Astrocyte (in vitro differentiated cells and primary cell): ENCODE results near the gene MRPL12. TPM values are rescaled to one million over a fixed set of nuclear protein-coding genes. Genes with fewer than 3 reads are reported as not detected.

Experiments used
- DNase-seq: peaks from one replicate; pipeline ENCODE4 v3.0.0-alpha.2; 2010; ENCODE audit warnings: low read depth
- FAIRE-seq: peaks from 2 replicates; lab custom pipeline; 2011; peaks lifted over from hg19 to GRCh38; lab: Jason Lieb, UNC
- H2AFZ ChIP-seq: 2 replicates; pipeline ENCODE4 v1.6.0; 2012; ENCODE audit warnings: low read depth, low read length, inconsistent platforms
- H3K27ac ChIP-seq: 2 replicates; pipeline ENCODE4 v1.5.1; 2011; ENCODE audit warnings: low read depth, low read length, inconsistent platforms
- H3K27me3 ChIP-seq: 2 replicates; pipeline ENCODE4 v1.6.0; 2011; ENCODE audit warnings: low read length, inconsistent platforms; ENCODE audit not compliant: insufficient read depth
- H3K36me3 ChIP-seq: 2 replicates; pipeline ENCODE4 v1.5.1; 2011; ENCODE audit warnings: low read length, inconsistent platforms; ENCODE audit not compliant: insufficient read depth
- H3K4me1 ChIP-seq: 2 replicates; pipeline ENCODE4 v1.5.1; 2011; ENCODE audit warnings: low read length, inconsistent platforms; ENCODE audit not compliant: insufficient read depth
- H3K4me2 ChIP-seq: 2 replicates; pipeline ENCODE4 v1.6.0; 2012; ENCODE audit warnings: low read length, inconsistent platforms
- H3K4me3 ChIP-seq: 2 replicates; pipeline ENCODE4 v1.5.1; 2011; ENCODE audit warnings: low read depth, mild to moderate bottlenecking, low read length, inconsistent platforms; ENCODE audit not compliant: insufficient read depth
- H3K79me2 ChIP-seq: 2 replicates; pipeline ENCODE4 v1.6.0; 2012; ENCODE audit warnings: mild to moderate bottlenecking, low read length, inconsistent platforms; ENCODE audit not compliant: insufficient read depth
- H3K9ac ChIP-seq: 2 replicates; pipeline ENCODE4 v1.6.0; 2012; ENCODE audit warnings: mild to moderate bottlenecking, low read length, inconsistent platforms
- H3K9me3 ChIP-seq: 2 replicates; pipeline ENCODE4 v1.5.1; 2012; ENCODE audit warnings: low read depth, mild to moderate bottlenecking, low read length, inconsistent platforms; ENCODE audit not compliant: insufficient read depth
- H4K20me1 ChIP-seq: 2 replicates; pipeline ENCODE4 v1.6.0; 2012; ENCODE audit warnings: low read length, inconsistent platforms; ENCODE audit not compliant: insufficient read depth
- H3K27ac Mint-ChIP-seq: one replicate; pipeline ENCODE4 v1.8.0; 2021; ENCODE audit warnings: mild to moderate bottlenecking, mixed read lengths; ENCODE audit not compliant: unreplicated experiment
- H3K27me3 Mint-ChIP-seq: one replicate; pipeline ENCODE4 v1.8.0; 2021; ENCODE audit warnings: low read depth, mixed read lengths; ENCODE audit not compliant: unreplicated experiment
- H3K36me3 Mint-ChIP-seq: one replicate; pipeline ENCODE4 v1.8.0; 2021; ENCODE audit warnings: low read depth, mixed read lengths; ENCODE audit not compliant: unreplicated experiment
- H3K4me1 Mint-ChIP-seq: one replicate; pipeline ENCODE4 v1.8.0; 2021; ENCODE audit warnings: low read depth, mixed read lengths; ENCODE audit not compliant: unreplicated experiment
- H3K4me3 Mint-ChIP-seq: one replicate; pipeline ENCODE4 v1.8.0; 2021; ENCODE audit warnings: mild to moderate bottlenecking, moderate library complexity, mixed read lengths; ENCODE audit not compliant: unreplicated experiment
- H3K9me3 Mint-ChIP-seq: one replicate; pipeline ENCODE4 v1.8.0; 2021; ENCODE audit warnings: mild to moderate bottlenecking, mixed read lengths; ENCODE audit not compliant: unreplicated experiment
- EZH2 ChIP-seq: IDR thresholded peaks from 2 replicates; pipeline ENCODE4 v1.6.1; 2012; ENCODE audit warnings: mild to moderate bottlenecking, low read length, inconsistent platforms; ENCODE audit not compliant: insufficient read depth
- total RNA-seq: library from RNA; stranded (reverse); gene quantifications from 2 replicates; pipeline ENCODE4 v1.2.1, GENCODE V29; 2021
- TF ChIP-seq, protein P1 (sequence below): IDR thresholded peaks from 2 replicates; pipeline ENCODE4 v1.5.1; 2011; ENCODE audit warnings: low read depth, mild to moderate bottlenecking, inconsistent platforms, low read length, moderate library complexity; ENCODE audit not compliant: insufficient read depth

Gene MRPL12
- total RNA-seq, 1 donor from 2014 or later, result 69.9 TPM

DNA sequence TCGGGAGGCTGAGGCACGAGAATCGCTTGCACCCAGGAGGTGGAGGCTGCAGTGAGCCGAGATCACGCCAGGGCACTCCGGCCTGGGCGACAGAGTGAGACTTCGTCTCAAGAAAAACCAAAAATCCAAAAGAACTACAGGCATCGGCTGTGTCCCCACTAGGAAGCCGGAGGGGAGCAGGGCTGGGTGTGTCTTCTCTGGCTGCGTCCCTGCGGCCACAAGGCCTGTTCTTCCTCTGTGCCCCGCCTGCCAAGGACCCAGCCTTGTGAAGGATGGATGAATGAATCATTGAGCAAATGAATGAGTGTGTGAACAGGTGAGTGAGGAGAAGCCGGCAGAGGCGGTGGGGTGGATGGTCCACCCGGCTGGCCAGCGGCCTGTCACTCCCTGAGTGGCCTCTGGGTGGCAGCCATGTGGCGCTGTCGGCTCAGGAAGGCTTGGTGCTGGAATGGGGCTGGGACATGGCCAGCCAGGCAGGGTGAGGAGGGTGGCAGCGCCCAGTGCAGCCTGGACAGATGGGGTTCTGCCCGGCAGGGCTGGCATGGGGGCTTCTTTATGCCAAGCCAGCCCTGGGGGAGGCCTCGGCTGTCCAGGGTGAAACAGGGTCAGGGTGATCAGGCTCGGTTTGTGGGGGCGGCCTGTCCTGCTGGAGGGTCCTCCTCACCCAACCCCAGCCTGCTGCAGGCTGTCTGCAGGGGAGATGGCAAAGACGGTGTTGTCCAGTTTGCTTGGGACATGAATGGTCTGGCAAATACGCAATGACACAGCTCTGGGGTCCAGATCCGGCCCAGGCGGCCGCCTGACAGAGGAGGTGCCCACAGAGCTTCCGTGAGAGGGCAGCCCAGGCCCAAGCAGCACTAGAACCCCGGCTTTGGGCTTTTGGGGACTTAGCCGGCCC is 30.6 kb downstream of the MRPL12 start:
- TF ChIP-seq, protein P1, sequence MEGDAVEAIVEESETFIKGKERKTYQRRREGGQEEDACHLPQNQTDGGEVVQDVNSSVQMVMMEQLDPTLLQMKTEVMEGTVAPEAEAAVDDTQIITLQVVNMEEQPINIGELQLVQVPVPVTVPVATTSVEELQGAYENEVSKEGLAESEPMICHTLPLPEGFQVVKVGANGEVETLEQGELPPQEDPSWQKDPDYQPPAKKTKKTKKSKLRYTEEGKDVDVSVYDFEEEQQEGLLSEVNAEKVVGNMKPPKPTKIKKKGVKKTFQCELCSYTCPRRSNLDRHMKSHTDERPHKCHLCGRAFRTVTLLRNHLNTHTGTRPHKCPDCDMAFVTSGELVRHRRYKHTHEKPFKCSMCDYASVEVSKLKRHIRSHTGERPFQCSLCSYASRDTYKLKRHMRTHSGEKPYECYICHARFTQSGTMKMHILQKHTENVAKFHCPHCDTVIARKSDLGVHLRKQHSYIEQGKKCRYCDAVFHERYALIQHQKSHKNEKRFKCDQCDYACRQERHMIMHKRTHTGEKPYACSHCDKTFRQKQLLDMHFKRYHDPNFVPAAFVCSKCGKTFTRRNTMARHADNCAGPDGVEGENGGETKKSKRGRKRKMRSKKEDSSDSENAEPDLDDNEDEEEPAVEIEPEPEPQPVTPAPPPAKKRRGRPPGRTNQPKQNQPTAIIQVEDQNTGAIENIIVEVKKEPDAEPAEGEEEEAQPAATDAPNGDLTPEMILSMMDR, result peak; percentile 76
- TF ChIP-seq EZH2, result no peak
- H3K4me1 ChIP-seq, result peaks cover 3% of the 10 kb centered on the region
- no peaks in the 10 kb centered on the region for H3K79me2 ChIP-seq
- peaks cover 3% of the 10 kb centered on the region for H3K4me1 Mint-ChIP-seq
- peaks cover 12% of the 10 kb centered on the region for H3K27me3 ChIP-seq
- H3K36me3 ChIP-seq, result no peaks in the 10 kb centered on the region
- no peak overlapping the region for H2AFZ ChIP-seq
- H3K9me3 ChIP-seq, result no peaks in the 10 kb centered on the region
- no peak for DNase-seq
- H3K4me3 ChIP-seq, result no peak overlapping the region
- peak overlapping the region; percentile 50 for H3K4me3 Mint-ChIP-seq
- H3K36me3 Mint-ChIP-seq, result no peaks in the 10 kb centered on the region
- H3K27ac Mint-ChIP-seq, result no peak overlapping the region
- H4K20me1 ChIP-seq, result no peaks in the 10 kb centered on the region
- no peak overlapping the region for H3K9ac ChIP-seq
- no peak for FAIRE-seq
- no peaks in the 10 kb centered on the region for H3K9me3 Mint-ChIP-seq
- H3K4me2 ChIP-seq, result no peak overlapping the region
- no peak overlapping the region for H3K27ac ChIP-seq
- H3K27me3 Mint-ChIP-seq, result peaks cover 18% of the 10 kb centered on the region

DNA sequence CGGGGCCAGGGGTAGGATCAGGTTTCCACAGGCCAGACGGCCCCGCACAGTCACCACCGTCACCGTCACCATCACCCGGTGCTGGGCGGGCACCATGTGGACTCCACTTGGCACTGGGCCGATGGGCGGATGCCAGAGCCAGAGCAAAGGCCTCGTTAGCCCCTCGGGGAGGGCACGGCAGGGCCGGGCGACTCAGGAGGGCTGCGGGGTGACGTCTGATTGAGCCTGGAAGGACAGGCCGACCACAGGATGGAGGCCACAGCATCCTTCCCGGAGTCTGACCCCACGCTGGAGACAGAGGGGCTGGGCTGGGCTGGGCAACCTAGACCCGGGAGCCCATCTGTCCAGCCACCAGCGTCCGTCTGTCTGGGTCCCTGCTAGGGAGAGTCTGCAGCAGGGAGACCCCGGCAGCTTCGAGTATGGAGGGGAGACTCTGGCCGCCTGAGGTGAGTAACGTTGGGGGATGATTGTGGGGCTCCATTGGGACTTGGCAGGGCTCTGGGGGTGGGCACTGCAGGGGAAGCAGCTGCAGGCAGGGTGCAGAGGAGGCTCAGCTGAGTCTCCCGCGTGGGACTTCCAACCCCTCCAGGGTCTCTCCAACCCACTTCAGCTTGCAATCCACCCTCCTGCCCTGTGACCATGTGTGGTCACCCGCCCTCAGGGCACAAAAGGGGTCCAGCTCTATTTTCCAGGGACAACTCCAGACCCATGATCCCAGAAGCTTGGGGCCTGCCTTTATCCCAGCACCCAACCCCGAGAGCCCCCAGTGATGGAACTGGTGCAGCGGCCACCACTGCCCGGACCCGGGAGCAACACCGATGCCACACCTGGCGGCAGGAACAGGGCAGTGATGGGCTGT is 31.5 kb downstream of the MRPL12 start:
- H3K27ac ChIP-seq, result no peak overlapping the region
- H3K36me3 Mint-ChIP-seq, result no peaks in the 10 kb centered on the region

More for the DNA sequence above, 31.5 kb downstream of the MRPL12 start:
- H3K27ac Mint-ChIP-seq, result no peak overlapping the region
- H3K4me1 ChIP-seq, result peaks cover 3% of the 10 kb centered on the region
- H3K9me3 Mint-ChIP-seq, result no peaks in the 10 kb centered on the region
- no peak overlapping the region for H3K4me3 Mint-ChIP-seq
- no peak for DNase-seq
- H3K27me3 Mint-ChIP-seq, result peaks cover 19% of the 10 kb centered on the region
- no peaks in the 10 kb centered on the region for H3K9me3 ChIP-seq
- FAIRE-seq, result no peak
- H3K79me2 ChIP-seq, result no peaks in the 10 kb centered on the region
- TF ChIP-seq, protein P1, result no peak
- TF ChIP-seq EZH2, result no peak
- H4K20me1 ChIP-seq, result no peaks in the 10 kb centered on the region
- no peaks in the 10 kb centered on the region for H3K36me3 ChIP-seq
- H3K9ac ChIP-seq, result no peak overlapping the region
- peaks cover 12% of the 10 kb centered on the region for H3K27me3 ChIP-seq
- no peak overlapping the region for H3K4me3 ChIP-seq
- no peak overlapping the region for H3K4me2 ChIP-seq
- no peak overlapping the region for H2AFZ ChIP-seq
- peaks cover 3% of the 10 kb centered on the region for H3K4me1 Mint-ChIP-seq
